ENCODE measurements around the gene ASCL4.

ASCL4 gene

DNA sequence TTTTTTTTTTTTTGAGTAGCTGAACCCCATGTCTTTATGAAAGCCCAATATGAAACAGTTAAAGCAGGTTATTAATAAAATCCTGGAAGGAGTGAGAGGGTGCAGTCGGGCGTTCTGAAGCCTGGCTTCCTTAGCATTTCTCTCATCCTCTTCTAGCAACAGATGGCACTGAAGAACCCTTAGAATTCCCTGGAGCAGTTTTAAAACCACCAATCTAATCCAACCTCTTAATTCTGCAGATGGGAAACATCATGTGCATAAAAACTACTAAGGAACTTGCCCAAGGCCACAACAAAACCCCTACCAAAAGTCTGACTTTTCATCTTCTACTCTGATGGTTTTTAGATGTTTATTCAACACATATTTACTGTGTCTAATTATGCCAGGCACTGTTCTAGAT lies 38.7 kb upstream of the ASCL4 start:
- no peak for DNase-seq (ENCODE audit: low read depth)
- H3K4me3 ChIP-seq (ENCODE audit: low read length) = no peak overlapping the region
- TF ChIP-seq, protein P1, sequence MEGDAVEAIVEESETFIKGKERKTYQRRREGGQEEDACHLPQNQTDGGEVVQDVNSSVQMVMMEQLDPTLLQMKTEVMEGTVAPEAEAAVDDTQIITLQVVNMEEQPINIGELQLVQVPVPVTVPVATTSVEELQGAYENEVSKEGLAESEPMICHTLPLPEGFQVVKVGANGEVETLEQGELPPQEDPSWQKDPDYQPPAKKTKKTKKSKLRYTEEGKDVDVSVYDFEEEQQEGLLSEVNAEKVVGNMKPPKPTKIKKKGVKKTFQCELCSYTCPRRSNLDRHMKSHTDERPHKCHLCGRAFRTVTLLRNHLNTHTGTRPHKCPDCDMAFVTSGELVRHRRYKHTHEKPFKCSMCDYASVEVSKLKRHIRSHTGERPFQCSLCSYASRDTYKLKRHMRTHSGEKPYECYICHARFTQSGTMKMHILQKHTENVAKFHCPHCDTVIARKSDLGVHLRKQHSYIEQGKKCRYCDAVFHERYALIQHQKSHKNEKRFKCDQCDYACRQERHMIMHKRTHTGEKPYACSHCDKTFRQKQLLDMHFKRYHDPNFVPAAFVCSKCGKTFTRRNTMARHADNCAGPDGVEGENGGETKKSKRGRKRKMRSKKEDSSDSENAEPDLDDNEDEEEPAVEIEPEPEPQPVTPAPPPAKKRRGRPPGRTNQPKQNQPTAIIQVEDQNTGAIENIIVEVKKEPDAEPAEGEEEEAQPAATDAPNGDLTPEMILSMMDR (IDR thresholded peaks at IDR 0.05; ENCODE audit: insufficient read depth, low read depth, low read length, missing control alignments) = no peak

DNA sequence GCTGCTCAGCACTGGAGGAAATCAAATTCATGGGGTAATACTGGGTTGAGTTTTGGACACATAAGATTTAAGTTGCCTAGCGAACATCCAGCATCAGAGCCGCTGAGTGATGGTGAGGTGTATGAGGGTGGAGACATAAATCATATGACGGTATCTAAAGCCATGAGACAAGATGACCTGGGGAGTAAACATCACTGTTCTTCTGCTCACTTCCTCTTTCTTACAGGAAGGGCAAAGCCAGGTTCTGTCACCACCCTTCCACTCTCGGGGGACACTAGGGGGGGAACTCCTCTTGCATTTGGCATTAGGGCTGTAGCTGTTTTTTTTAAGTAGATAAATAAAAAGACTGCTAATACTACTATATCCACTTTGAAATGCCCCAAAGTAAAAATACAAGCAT lies 37.6 kb upstream of the ASCL4 start:
- H3K4me3 ChIP-seq (ENCODE audit: low read length) = no peak overlapping the region
- TF ChIP-seq, protein P1 (IDR thresholded peaks at IDR 0.05; ENCODE audit: insufficient read depth, low read depth, low read length, missing control alignments) = no peak
- no peak for DNase-seq (ENCODE audit: low read depth)

DNA sequence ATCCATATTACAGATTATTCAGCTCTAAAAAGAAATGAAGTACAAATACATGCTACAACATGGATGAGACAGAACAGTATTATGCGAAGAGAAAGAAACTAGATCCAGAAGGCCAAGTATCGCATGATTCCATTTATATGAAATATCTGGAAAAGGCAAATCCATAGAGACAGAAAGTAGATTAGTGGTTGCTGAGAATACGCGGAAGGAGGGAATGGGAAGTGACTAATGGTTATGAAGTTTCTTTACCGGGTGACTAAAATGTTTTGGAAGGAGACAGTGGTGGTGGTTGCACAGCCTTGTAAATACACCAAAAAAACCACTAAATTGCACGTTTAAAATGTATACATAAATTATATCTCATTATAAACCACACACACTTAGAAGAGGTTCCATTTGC lies 26.0 kb upstream of the ASCL4 start:
- TF ChIP-seq, protein P1 (IDR thresholded peaks at IDR 0.05; ENCODE audit: insufficient read depth, low read depth, low read length, missing control alignments) = no peak

DNA sequence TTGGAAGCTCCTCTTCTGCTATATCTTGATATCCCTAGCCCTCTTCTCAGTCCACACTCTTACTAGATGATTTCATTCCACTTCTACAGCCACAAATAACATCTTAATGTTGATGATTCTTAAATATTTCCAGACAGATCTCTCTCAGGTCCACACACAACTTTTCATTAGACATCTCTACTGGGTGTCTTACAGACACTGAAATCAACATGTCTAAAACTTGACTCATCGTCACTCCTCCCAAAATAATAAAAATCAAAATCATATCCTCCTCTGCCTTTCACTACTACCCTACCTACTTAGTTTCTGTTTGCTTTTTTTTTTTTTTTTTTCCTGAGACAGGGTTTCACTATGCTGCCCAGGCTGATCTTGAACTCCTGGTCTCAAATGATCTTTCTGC lies 25.4 kb upstream of the ASCL4 start:
- no peak overlapping the region for H3K4me3 ChIP-seq (ENCODE audit: low read length)
- peak; percentile 65 for DNase-seq (ENCODE audit: low read depth)
- TF ChIP-seq, protein P1 (IDR thresholded peaks at IDR 0.05; ENCODE audit: insufficient read depth, low read depth, low read length, missing control alignments) = no peak

More for the DNA sequence above, 26.0 kb upstream of the ASCL4 start:
- peak; percentile 74 for DNase-seq (ENCODE audit: low read depth)
- no peak overlapping the region for H3K4me3 ChIP-seq (ENCODE audit: low read length)

DNA sequence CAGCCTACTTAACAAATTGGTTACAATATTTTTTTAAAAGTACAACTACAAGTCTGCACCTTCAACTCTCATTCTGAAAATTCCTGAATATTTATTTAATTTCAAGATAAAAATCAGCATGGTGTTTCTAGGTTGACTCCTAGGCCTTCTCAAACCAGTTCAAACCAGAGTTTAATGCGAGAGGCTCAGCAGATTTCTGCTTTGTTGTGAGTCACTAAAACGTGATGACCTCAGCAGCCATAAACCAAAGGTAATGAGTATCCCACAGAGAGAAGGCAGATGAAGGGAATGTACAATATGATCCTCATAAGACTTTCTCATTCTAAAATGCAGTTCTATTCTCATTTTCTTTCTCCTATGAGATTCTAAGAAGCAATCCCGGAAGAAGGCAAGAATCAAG lies 15.1 kb upstream of the ASCL4 start:
- H3K4me3 ChIP-seq (ENCODE audit: low read length) = peak overlapping the region; percentile 90
- peak; percentile 87 for DNase-seq (ENCODE audit: low read depth)
- TF ChIP-seq, protein P1 (IDR thresholded peaks at IDR 0.05; ENCODE audit: insufficient read depth, low read depth, low read length, missing control alignments) = no peak

DNA sequence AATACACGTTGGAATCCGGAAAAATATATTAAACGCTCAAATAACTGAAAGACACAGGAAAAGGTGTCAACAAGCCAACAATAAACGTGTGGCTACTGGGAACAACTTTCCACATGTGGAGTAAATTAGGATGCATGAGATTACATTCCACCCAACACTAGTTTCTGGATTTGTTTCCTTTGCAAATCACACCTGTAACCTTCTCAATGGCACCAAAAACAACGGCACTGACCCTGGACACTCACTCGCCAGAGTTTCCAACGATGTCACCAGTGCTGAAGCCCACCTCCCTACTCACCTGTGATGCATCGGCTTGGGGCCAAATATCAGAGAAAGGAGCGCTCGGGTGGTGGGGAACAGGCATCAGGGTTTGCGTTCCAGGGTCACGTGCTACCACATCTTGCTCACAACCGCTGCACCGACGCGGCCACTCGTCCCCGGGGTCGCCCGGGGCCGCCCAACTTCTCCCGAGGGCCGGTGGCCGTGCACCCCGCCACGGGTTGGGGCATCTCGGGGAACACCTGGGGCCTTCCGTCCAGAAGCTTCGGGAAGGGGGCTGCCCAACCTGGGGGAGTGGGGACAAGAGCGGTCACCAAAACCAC lies 14.2 kb upstream of the ASCL4 start:
- TF ChIP-seq, protein P1 (IDR thresholded peaks at IDR 0.05; ENCODE audit: insufficient read depth, low read depth, low read length, missing control alignments) = no peak
- peak; percentile 23 for DNase-seq (ENCODE audit: low read depth)
- H3K4me3 ChIP-seq (ENCODE audit: low read length) = peak overlapping the region; percentile 90

All from epithelial cell of esophagus (primary cell).